ENCODE results near the gene CPB2. TPM values are rescaled to one million over a fixed set of nuclear protein-coding genes. Genes with fewer than 3 reads are reported as not detected.

The CPB2 gene
- total RNA-seq, 4 donors from 2014 or later = not detected

DNA sequence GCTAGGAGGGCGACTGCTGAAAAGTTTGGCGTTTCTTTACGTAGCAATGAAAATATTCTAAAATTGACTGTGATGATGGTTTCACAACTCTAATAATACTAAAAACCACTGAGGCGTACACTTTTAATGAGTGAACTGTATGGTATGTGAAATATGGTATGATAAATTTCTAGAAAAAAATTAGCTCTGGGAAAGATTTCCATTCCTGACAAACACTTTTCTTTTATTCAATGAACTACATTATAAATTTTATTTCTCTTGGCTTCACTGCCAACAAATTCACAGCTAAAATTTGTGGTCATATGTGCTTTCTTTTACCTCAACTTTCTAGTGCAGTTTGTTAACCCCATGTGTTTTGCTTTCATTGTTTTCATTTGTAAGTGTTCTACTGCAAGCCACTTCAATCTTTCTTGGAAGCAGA, 63.4 kb downstream of the CPB2 start:
- Histone ChIP-seq H3K36me3 (peaks cover 0 to 22% (median 7%) of the 10 kb centered on the region in 4 donors), H3K4me3 (no peak overlapping the region), H3K9me3 (no peaks in the 10 kb centered on the region), H3K27ac (no peak overlapping the region), H3K27me3 (no peaks in the 10 kb centered on the region), H3K4me1 (no peaks in the 10 kb centered on the region)
- in situ Hi-C loops (cut with MboI; ENCODE audit: low pct_ligation_motif_present in 1 of 4, low pct_unique_long_range_greater_than_20kb in 1 of 4, low sequenced_read_pairs in 3 of 4) (no loop called here), intact Hi-C loops (cut with DNase I; ENCODE audit: low total_unique reads) (no loop called here)
- no peak for DNase-seq
- 90 to 100% methylated on average over 4 of the region's 4 CpGs for WGBS, 2 donors (ENCODE audit: low coverage in 1 of 2)
- TF ChIP-seq, protein P1, sequence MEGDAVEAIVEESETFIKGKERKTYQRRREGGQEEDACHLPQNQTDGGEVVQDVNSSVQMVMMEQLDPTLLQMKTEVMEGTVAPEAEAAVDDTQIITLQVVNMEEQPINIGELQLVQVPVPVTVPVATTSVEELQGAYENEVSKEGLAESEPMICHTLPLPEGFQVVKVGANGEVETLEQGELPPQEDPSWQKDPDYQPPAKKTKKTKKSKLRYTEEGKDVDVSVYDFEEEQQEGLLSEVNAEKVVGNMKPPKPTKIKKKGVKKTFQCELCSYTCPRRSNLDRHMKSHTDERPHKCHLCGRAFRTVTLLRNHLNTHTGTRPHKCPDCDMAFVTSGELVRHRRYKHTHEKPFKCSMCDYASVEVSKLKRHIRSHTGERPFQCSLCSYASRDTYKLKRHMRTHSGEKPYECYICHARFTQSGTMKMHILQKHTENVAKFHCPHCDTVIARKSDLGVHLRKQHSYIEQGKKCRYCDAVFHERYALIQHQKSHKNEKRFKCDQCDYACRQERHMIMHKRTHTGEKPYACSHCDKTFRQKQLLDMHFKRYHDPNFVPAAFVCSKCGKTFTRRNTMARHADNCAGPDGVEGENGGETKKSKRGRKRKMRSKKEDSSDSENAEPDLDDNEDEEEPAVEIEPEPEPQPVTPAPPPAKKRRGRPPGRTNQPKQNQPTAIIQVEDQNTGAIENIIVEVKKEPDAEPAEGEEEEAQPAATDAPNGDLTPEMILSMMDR (IDR thresholded peaks at IDR 0.05) = no peak
- TF ChIP-seq EP300 (IDR thresholded peaks at IDR 0.05; ENCODE audit: low read depth) (no peak), POLR2AphosphoS5 (IDR thresholded peaks at IDR 0.05) (no peak), POLR2A (IDR thresholded peaks at IDR 0.05) (no peak)

DNA sequence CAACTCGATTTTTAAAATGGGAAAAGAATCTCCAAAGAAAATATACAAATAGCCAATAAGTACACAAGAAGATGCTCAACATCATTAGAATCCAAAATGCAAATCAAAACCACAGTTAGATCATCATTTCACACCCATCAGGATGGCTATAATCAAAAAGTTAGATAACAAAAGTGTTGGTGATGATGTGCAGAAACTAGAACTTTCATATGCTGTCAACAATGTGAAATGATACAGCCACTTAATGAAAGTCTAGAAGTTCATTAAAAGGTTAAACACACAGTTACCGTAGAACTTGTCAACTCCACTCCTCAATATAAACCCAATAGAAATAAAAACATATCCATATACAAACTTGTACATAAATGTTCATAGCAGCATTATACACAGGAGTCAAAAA, 64.1 kb downstream of the CPB2 start:
- WGBS, 2 donors (ENCODE audit: low coverage in 1 of 2) = 78 to 83% methylated on average over 1 to 2 of the region's 2 CpGs
- intact Hi-C loops (cut with DNase I; ENCODE audit: low total_unique reads) = no loop called here

DNA sequence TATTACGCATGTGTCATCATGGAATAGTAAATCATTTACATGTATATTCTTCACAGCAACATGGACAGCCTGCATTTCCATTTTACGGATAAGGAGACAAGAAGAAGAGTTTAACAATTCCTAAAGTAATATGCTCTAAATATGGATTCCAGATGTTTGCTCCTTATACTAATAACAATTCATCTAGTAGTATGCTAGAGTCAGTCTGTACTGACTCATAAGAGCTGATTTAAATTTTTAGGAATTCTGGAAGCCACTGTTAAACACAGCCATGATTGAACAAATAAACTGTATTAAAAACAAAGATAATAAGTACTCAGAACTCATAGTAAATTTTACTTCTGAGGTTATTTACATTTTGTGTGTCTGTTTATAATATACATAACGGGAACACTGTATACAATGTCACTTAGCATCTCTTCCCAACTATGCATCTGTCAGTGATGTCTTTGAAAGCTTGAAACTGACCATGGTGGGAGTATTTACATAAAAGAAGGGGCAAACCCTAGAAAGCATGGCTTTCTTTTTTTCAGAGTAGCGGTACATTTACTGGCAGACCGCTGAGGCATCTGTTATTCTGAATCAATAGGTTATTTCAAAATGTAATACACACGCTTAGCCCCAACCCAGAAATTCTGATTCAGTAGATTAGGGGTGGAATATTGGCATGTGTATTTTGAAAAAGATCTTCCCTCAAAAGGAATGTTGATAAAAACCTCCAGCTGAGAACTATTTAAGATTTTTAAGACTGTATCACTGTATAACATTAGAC, 65.2 kb downstream of the CPB2 start:
- WGBS, 2 donors (ENCODE audit: low coverage in 1 of 2) = 88 to 93% methylated on average over 6 of the region's 6 CpGs
- in situ Hi-C loops (cut with MboI; ENCODE audit: low pct_ligation_motif_present in 1 of 4, low pct_unique_long_range_greater_than_20kb in 1 of 4, low sequenced_read_pairs in 3 of 4) = no loop called here
- H3K4me1 ChIP-seq = no peaks in the 10 kb centered on the region
- intact Hi-C loops (cut with DNase I; ENCODE audit: low total_unique reads) = no loop called here
- no peak overlapping the region for H3K27ac ChIP-seq
- no peaks in the 10 kb centered on the region for H3K27me3 ChIP-seq
- TF ChIP-seq EP300 (IDR thresholded peaks at IDR 0.05; ENCODE audit: low read depth) (no peak), POLR2A (IDR thresholded peaks at IDR 0.05) (no peak), POLR2AphosphoS5 (IDR thresholded peaks at IDR 0.05) (no peak)
- TF ChIP-seq, protein P1 (IDR thresholded peaks at IDR 0.05) = no peak
- H3K4me3 ChIP-seq = no peak overlapping the region
- no peaks in the 10 kb centered on the region for H3K9me3 ChIP-seq
- DNase-seq = no peak
- peaks cover 0 to 22% (median 8%) of the 10 kb centered on the region in 4 donors for H3K36me3 ChIP-seq

More for the DNA sequence above, 64.1 kb downstream of the CPB2 start:
- TF ChIP-seq EP300 (IDR thresholded peaks at IDR 0.05; ENCODE audit: low read depth) (no peak), POLR2AphosphoS5 (IDR thresholded peaks at IDR 0.05) (no peak), POLR2A (IDR thresholded peaks at IDR 0.05) (no peak)
- TF ChIP-seq, protein P1 (IDR thresholded peaks at IDR 0.05) = no peak
- Histone ChIP-seq H3K27me3 (no peaks in the 10 kb centered on the region), H3K4me3 (no peak overlapping the region), H3K36me3 (peaks cover 0 to 22% (median 7%) of the 10 kb centered on the region in 4 donors), H3K27ac (no peak overlapping the region), H3K9me3 (no peaks in the 10 kb centered on the region), H3K4me1 (no peaks in the 10 kb centered on the region)
- in situ Hi-C loops (cut with MboI; ENCODE audit: low pct_ligation_motif_present in 1 of 4, low pct_unique_long_range_greater_than_20kb in 1 of 4, low sequenced_read_pairs in 3 of 4) = no loop called here
- DNase-seq = no peak

DNA sequence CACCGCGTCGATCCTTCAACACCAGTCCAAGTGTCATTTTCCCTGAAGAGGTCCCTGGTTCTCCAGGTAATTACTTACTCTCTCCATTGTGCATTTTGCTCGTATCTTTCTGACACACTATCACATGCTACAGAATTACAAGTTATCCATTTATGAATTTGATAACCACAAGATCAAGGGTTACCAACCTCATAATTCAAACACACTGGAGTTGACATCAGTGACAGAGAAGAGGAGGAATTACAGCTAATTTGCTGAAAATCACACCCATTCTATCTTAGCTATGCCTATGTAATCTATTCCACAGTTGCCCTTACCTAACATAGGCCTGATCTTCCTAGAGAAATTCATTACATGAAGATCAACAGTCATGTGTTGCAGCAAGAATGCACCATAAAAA, 66.5 kb downstream of the CPB2 start:
- no peak overlapping the region for H3K27ac ChIP-seq
- no peaks in the 10 kb centered on the region for H3K9me3 ChIP-seq
- intact Hi-C loops (cut with DNase I; ENCODE audit: low total_unique reads) (no loop called here), in situ Hi-C loops (cut with MboI; ENCODE audit: low pct_ligation_motif_present in 1 of 4, low pct_unique_long_range_greater_than_20kb in 1 of 4, low sequenced_read_pairs in 3 of 4) (no loop called here)
- TF ChIP-seq POLR2A (IDR thresholded peaks at IDR 0.05) (no peak), EP300 (IDR thresholded peaks at IDR 0.05; ENCODE audit: low read depth) (no peak), POLR2AphosphoS5 (IDR thresholded peaks at IDR 0.05) (no peak)
- TF ChIP-seq, protein P1 (IDR thresholded peaks at IDR 0.05) = no peak
- no peaks in the 10 kb centered on the region for H3K27me3 ChIP-seq
- WGBS, 2 donors (ENCODE audit: low coverage in 1 of 2) = 85 to 97% methylated on average over 4 of the region's 4 CpGs
- H3K36me3 ChIP-seq = peaks cover 0 to 22% (median 8%) of the 10 kb centered on the region in 4 donors
- no peaks in the 10 kb centered on the region for H3K4me1 ChIP-seq
- DNase-seq = no peak
- H3K4me3 ChIP-seq = no peak overlapping the region

Measured in transverse colon (tissue), 4 donors.